GM23338 (cell line): ENCODE data around the gene FCN2. TPM values are rescaled to one million over a fixed set of nuclear protein-coding genes. Genes with fewer than 3 reads are reported as not detected.

Source experiments
- ATAC-seq: fragments of 200-7000 bp; cut with Tn5 transposase; 3 replicates; pipeline ENCODE4 v1.9.1; 2020
- DNase-seq: peaks from one replicate; pipeline ENCODE4 v3.0.0-alpha.2; 2015; ENCODE audit warnings: low spot score
- H2AFZ ChIP-seq: fragments of 200-600 bp; sonication (generic); 2 replicates; pipeline ENCODE4 v1.8.0; 2016; ENCODE audit warnings: antibody characterized with exemption, mild to moderate bottlenecking, moderate library complexity
- H3F3A ChIP-seq: fragments of 200-600 bp; sonication (generic); replicated peaks from 2 replicates; pipeline ENCODE4 v1.8.0; 2017; ENCODE audit warnings: antibody characterized with exemption, mixed run types, low read depth
- H3K27ac ChIP-seq: fragments of 200-600 bp; sonication (generic); 2 replicates; pipeline ENCODE4 v1.6.1; 2016; ENCODE audit warnings: low read depth
- H3K27me3 ChIP-seq: fragments of 200-600 bp; sonication (generic); 2 replicates; pipeline ENCODE4 v1.8.0; 2016; ENCODE audit warnings: mild to moderate bottlenecking, mixed run types, moderate library complexity; ENCODE audit not compliant: insufficient read depth
- H3K36me3 ChIP-seq: fragments of 200-600 bp; sonication (generic); 2 replicates; pipeline ENCODE4 v1.8.0; 2016; ENCODE audit warnings: mild to moderate bottlenecking; ENCODE audit not compliant: insufficient read depth
- H3K4me1 ChIP-seq: fragments of 200-600 bp; sonication (generic); 2 replicates; pipeline ENCODE4 v1.8.0; 2016; ENCODE audit warnings: mild to moderate bottlenecking, moderate library complexity; ENCODE audit not compliant: insufficient read depth
- H3K4me2 ChIP-seq: fragments of 200-600 bp; sonication (generic); 2 replicates; pipeline ENCODE4 v1.7.1; 2017; ENCODE audit warnings: mixed run types
- H3K4me3 ChIP-seq: fragments of 200-600 bp; sonication (generic); 2 replicates; pipeline ENCODE4 v1.6.1; 2016; ENCODE audit warnings: mixed run types
- H3K79me2 ChIP-seq: fragments of 200-600 bp; sonication (generic); replicated peaks from 2 replicates; pipeline ENCODE4 v1.8.0; 2017; ENCODE audit warnings: mild to moderate bottlenecking; ENCODE audit not compliant: insufficient read depth
- H3K9me2 ChIP-seq: fragments of 200-600 bp; sonication (generic); 2 replicates; pipeline ENCODE4 v1.8.0; 2017; ENCODE audit not compliant: insufficient read depth
- H4K20me1 ChIP-seq: fragments of 200-600 bp; sonication (generic); replicated peaks from 2 replicates; pipeline ENCODE4 v1.8.0; 2017; ENCODE audit warnings: mild to moderate bottlenecking; ENCODE audit not compliant: insufficient read depth
- H3K27ac Mint-ChIP-seq: 2 replicates; pipeline ENCODE4 v1.8.0; 2020; ENCODE audit warnings: inconsistent platforms, mild to moderate bottlenecking, moderate library complexity, mixed read lengths
- H3K27me3 Mint-ChIP-seq: 3 replicates; pipeline ENCODE4 v1.8.0; 2022; ENCODE audit warnings: low read depth, mild to moderate bottlenecking, moderate library complexity, mixed read lengths, inconsistent platforms; ENCODE audit not compliant: insufficient read depth, poor library complexity
- H3K36me3 Mint-ChIP-seq: 3 replicates; pipeline ENCODE4 v1.8.0; 2021; ENCODE audit warnings: low read depth, mild to moderate bottlenecking, inconsistent platforms, moderate library complexity, mixed read lengths
- H3K4me1 Mint-ChIP-seq: 3 replicates; pipeline ENCODE4 v1.8.0; 2020; ENCODE audit warnings: mild to moderate bottlenecking, inconsistent platforms, mixed read lengths
- H3K4me3 Mint-ChIP-seq: 3 replicates; pipeline ENCODE4 v1.8.0; 2021; ENCODE audit warnings: moderate library complexity, mild to moderate bottlenecking, inconsistent platforms, mixed read lengths
- H3K9me3 Mint-ChIP-seq: 3 replicates; pipeline ENCODE4 v1.8.0; 2020; ENCODE audit warnings: moderate library complexity, mild to moderate bottlenecking, inconsistent platforms, mixed read lengths
- ETS1 ChIP-seq: IDR thresholded peaks from 2 replicates; pipeline ENCODE4 v1.6.1; 2016; ENCODE audit warnings: antibody characterized with exemption
- JUNB ChIP-seq: IDR thresholded peaks from one replicate; pipeline ENCODE4 v1.6.1; 2016; ENCODE audit warnings: antibody characterized with exemption; ENCODE audit not compliant: unreplicated experiment
- NANOG ChIP-seq: IDR thresholded peaks from 2 replicates; pipeline ENCODE4 v1.6.1; 2016; ENCODE audit warnings: antibody characterized with exemption, borderline replicate concordance
- ZNF462 ChIP-seq: fragments of 250-450 bp; sonication (Bioruptor Pico); IDR thresholded peaks from 2 replicates; pipeline ENCODE4 v1.5.0; 2020; ENCODE audit warnings: mild to moderate bottlenecking, moderate library complexity
- polyA plus RNA-seq: library from polyadenylated mRNA; unstranded; fragments of >200 nt; fragmentation: Nextera tagmentation; extraction: Ambion mirVana; gene quantifications from 2 replicates; pipeline ENCODE4 v1.2.1, GENCODE V29; 2016
- total RNA-seq: library from RNA; depleted of rRNA; stranded (reverse); fragments of >200 nt; shearing (Covaris generic); gene quantifications from 2 replicates; pipeline ENCODE4 v1.2.3, GENCODE V29; 2014

The FCN2 gene
- total and polyA plus RNA-seq, 2 experiments from 2014 or later: not detected

GRCh38 chr9:134854541-134854981, 26.0 kb upstream of the FCN2 start (continued):
- TF ChIP-seq JUNB (no peak), NANOG (no peak), ETS1 (no peak)

- H3F3A ChIP-seq: no peaks in the 10 kb centered on the region
- H3K4me2 ChIP-seq: no peak overlapping the region
- no peaks in the 10 kb centered on the region for H3K79me2 ChIP-seq
- Mint-ChIP-seq H3K4me1 (no peaks in the 10 kb centered on the region), H3K36me3 (peaks cover 6% of the 10 kb centered on the region; the same call in 1 of the 3 replicates), H3K9me3 (peaks cover 11% of the 10 kb centered on the region), H3K27ac (no peak overlapping the region), H3K4me3 (no peak overlapping the region), H3K27me3 (peaks cover 7% of the 10 kb centered on the region)
- no peaks in the 10 kb centered on the region for H3K4me1 ChIP-seq
- H4K20me1 ChIP-seq: no peaks in the 10 kb centered on the region
- H3K4me3 ChIP-seq: no peak overlapping the region
- DNase-seq (no peak), ATAC-seq (no peak)
- 0 out of 2 replicates have a peak, but pooled peaks cover 3% of the 10 kb centered on the region for H3K9me2 ChIP-seq
- H3K27me3 ChIP-seq: no peaks in the 10 kb centered on the region
- no peak for TF ChIP-seq ZNF462 (CRISPR knock-in tag)
- no peaks in the 10 kb centered on the region for H3K36me3 ChIP-seq
- H2AFZ ChIP-seq: no peak overlapping the region
- no peak overlapping the region for H3K27ac ChIP-seq
Observed at GRCh38 chr9:134855231-134855899, 25.2 kb upstream of the FCN2 start.
